GM19452 (cell line): ENCODE data around the gene ABCA13.

Experiments
- ATAC-seq: cut with Tn5 transposase; IDR thresholded peaks from one replicate; pipeline ENCODE4 v1.9.1; 2021; ENCODE audit not compliant: unreplicated experiment

The ABCA13 gene

GRCh38 chr7:48505466-48505865, 334.2 kb downstream of the ABCA13 start:
- ATAC-seq, result no peak

- no peak for ATAC-seq
Measured at GRCh38 chr7:48506569-48506968, 335.3 kb downstream of the ABCA13 start.

DNA sequence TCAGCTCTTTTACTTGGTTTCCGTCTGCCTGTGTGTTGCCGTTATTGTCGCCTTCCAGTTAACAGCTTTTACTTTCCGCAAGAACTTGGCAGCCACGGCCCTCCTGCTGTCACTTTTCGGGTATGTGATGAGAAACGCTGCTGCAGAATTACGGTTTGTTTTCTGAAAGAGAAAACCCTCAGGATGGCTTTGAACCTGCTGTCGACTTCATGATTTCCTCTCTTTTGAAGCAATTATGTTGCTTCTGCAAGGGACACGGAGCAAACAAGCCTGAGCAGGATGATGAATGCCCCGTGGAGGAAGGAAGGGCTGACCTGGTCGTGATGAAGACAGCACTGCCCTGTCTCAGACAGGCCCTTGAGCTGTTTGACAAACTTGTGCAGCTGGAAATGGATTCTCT, 339.8 kb downstream of the ABCA13 start:
- ATAC-seq, result no peak

DNA sequence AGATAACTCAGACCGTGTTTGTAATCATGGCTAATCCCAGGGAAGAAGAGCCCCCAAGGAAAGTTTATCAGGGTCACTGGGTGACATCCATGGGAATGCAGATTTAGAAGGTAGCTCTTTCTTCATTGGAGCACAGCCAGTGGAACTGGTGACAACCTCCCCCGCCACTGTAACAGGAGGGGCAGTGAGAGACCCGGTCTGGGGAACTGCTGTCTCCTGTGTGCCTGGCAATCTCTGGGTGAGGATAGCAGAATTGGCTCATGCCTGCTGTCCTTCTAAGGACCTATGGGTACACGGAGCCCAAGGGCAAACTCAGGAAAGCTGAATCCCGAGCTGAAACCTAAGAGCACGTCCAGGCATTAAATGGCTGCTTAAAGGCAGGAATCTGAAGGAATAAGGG, 341.6 kb downstream of the ABCA13 start:
- ATAC-seq, result no peak

- no peak for ATAC-seq
Measured at GRCh38 chr7:48515171-48515570, 343.9 kb downstream of the ABCA13 start.

DNA sequence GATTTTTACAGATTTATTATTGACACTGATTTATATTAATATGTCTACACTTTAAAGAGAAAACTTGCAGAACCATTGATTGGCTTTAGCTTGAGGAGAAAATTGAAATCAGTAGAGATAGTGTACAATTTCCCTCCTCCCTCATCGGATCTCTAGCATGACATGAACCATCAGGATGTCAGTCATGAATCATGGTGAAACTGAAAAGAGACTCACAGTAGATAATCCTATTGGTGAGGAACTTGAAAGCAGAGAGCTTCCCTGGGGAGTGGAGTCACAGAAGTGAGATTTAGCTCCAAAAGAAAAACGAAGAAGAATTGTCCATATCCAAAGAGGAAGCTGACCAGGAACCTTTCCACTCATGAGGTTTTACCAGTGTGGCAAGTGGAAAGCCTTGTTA, 346.8 kb downstream of the ABCA13 start:
- no peak for ATAC-seq

DNA sequence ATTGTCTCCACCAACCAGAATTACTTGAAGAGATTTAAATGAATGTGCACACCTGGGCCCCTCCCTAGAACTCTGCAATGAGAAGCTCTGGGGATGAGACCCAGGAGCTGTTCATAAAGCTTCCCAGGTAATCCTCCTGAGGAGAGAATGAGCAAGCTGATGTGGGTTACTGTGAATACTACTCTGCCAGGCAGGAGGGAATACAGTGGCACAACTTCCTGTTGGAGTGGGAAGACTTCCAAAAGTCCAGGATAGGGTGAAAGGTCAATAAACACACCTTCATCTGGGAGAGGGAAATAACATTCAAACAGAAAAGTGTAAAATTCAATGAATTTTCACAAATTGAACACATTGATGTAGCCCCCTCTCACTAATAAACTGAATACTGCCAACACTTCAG, 351.4 kb downstream of the ABCA13 start:
- ATAC-seq, result no peak

GRCh38 chr7:48525736-48526732, 354.8 kb downstream of the ABCA13 start:
- no peak for ATAC-seq

- ATAC-seq, result no peak
Measured at GRCh38 chr7:48528646-48529045, 357.4 kb downstream of the ABCA13 start.

GRCh38 chr7:48537561-48537960, 366.3 kb downstream of the ABCA13 start:
- ATAC-seq, result no peak

DNA sequence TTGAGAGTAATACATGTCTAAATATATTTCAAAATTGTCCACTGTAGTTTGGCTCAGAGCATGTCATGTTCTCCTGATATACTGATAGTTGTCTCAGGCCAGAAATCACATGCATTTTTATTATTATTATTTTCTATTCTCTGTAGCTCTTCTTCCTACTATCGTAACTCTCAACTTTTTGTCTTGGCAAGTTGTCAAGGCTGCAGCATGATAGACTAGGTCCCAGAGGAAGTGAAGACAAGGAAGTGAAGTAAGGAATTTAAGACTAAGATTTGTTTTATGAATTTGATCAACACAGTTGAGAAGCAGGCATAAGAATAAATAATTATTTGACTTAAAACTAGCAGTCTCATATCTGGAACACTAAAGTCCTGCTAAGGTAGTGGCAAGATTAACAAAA, 369.5 kb downstream of the ABCA13 start:
- ATAC-seq, result no peak

GRCh38 chr7:48548667-48549066, 377.4 kb downstream of the ABCA13 start:
- no peak for ATAC-seq

DNA sequence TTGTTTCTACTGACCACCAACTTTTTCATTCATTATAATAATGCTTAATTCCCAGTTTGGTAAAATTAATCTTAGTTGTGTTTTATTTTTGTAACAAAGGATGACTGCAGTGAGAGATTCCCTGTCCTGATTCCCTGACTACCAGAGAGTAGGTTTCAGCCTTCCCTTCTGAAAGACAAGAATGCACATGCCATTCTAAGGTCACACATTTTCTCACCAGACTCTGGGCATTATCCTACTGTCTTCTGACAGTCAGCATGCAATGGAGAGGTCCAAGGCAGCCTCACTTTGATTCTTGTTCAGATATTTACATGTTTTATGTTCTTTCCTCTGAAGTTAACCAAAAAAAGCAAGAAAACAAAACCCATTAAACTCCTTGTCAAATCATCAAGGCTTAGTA, 380.4 kb downstream of the ABCA13 start:
- no peak for ATAC-seq

DNA sequence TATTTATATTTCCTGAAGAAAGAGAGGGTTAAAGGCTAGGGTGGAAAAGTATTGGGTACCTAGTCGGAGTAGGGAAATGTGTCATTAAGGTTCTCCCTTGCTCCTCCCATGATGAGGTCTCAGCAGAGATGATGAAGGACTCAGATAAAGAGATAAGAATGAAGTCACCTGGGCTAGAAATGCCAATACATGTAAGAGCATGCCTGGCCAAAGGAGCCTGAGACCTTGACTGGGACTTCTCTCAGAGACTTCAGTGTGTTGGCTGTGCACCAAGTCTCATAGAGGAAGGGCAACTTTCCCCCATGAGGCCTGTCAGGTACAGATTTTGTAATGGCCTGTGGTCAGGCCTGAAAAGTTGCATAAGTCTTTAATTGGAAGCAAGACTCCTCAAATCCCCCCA, 392.1 kb downstream of the ABCA13 start:
- ATAC-seq, result no peak

DNA sequence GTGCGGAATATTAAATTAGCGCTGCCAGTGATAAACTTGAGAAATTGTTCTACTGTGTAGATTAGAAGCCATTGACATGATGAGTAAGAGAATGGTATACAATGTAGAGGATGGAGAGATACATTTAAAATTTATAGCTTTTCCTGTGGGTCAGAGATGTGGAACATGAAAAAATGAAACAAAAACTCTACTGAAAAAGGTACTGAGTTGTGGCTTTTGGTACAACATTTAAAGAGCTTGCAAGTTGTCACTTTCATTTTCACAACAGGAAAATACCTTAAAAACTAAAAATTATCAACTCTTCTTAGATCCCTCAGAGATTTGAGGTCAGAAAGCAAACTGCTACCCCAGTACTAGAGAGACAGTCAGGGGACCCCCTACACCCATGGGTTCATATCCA, 404.3 kb downstream of the ABCA13 start:
- ATAC-seq, result no peak

DNA sequence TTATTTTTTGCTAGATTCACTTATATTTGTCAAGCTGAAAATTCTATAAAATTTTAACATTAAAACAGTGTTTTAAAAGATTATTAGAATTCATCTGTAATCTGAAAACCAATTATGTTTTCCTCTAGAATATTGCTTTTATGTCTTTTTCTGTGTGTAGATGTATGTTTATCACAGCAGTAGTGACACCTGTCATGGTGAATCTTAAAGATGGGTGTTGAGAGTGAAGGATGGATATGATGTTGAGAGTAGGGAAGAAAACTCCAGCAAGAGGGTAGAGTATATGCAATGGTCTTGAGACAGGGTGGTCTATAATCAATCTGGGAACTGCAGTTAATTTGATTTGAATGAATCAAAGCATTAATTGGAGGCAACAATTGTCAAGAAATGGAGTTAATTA, 416.2 kb downstream of the ABCA13 start:
- no peak for ATAC-seq

DNA sequence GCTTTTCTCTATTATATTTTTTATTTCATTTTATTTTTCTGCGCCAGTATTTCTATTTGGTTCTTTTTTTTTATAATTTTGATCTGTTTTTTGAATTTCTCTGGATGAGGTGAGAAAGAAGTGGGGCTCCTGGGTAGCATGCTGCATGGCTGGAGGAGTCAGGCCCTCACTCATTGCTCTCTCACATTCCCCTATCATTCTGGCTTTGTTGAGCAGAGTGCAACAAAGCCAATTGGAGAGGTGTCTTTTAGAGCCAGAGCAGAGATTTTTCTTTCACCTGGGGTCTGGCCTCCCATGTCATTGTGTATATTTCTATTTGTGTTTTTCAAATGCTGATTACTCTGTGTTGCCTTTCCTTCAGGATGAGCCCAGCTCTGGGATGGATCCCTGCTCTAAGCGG, 423.1 kb downstream of the ABCA13 start:
- ATAC-seq, result no peak

GRCh38 chr7:48595756-48596155, 424.5 kb downstream of the ABCA13 start:
- ATAC-seq, result no peak

DNA sequence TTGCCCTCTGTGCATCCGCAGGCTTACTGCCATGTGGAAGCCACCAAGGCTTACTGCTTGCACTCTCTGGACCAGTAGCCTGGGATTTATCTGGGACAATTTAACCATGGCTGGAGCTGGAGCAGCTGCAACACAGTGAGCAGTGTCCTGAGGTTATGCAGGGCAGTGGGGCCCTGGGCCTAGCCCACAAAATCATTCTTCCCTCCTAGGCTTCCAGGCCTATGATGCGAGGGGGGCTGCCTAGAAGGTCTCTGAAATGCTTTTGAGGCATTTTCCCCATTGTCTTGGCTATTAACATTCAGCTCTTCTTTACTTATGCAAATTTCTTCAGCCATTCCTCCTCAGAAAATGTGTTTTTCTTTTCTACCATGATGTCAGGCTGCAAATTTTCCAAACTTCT, 439.4 kb downstream of the ABCA13 start:
- ATAC-seq, result no peak

GRCh38 chr7:48611993-48612392, 440.7 kb downstream of the ABCA13 start:
- ATAC-seq, result no peak

GRCh38 chr7:48617508-48617907, 446.2 kb downstream of the ABCA13 start:
- ATAC-seq, result no peak

- no peak for ATAC-seq
Measured at GRCh38 chr7:48617993-48618392, 446.7 kb downstream of the ABCA13 start.

- ATAC-seq, result no peak
Measured at GRCh38 chr7:48621076-48621475, 449.8 kb downstream of the ABCA13 start.
